Measurements from ENCODE around the gene ZFYVE26.
A peak's percentile ranks its signal among the peaks of the same experiment; 100 is the strongest.
"Not testable (repeated sequence)": the region's sequence is repeated elsewhere in the genome, so short reads cannot be mapped to it uniquely, and the experiment has no call there.

The ZFYVE26 gene

GRCh38 chr14:67816326-67817002, at the start of gene ZFYVE26:
ZFYVE26 (minus strand) TSS chr14:67816590; CDS start chr14:67815963, 627 bp downstream.
- peak; percentile 86 for DNase-seq (ENCODE audit: low read depth)

- DNase-seq (ENCODE audit: low read depth): no peak
These were observed 46.8 kb upstream of the ZFYVE26 start for GRCh38 chr14:67863223-67863622.

GRCh38 chr14:67859169-67859749, 42.9 kb upstream of the ZFYVE26 start:
- no peak for DNase-seq (ENCODE audit: low read depth)

- no peak for DNase-seq (ENCODE audit: low read depth)
These were observed 41.5 kb upstream of the ZFYVE26 start for GRCh38 chr14:67857778-67858350.

- DNase-seq (ENCODE audit: low read depth): no peak
These were observed 40.4 kb upstream of the ZFYVE26 start for GRCh38 chr14:67856827-67857226.

GRCh38 chr14:67853715-67854114, 37.3 kb upstream of the ZFYVE26 start:
- DNase-seq (ENCODE audit: low read depth): no peak

- no peak for DNase-seq (ENCODE audit: low read depth)
These were observed 36.7 kb upstream of the ZFYVE26 start for GRCh38 chr14:67852926-67853604.

GRCh38 chr14:67851785-67852410, 35.5 kb upstream of the ZFYVE26 start:
- DNase-seq (ENCODE audit: low read depth): no peak

GRCh38 chr14:67850066-67850830, 33.9 kb upstream of the ZFYVE26 start:
- DNase-seq (ENCODE audit: low read depth): no peak

- DNase-seq (ENCODE audit: low read depth): no peak
These were observed 29.7 kb upstream of the ZFYVE26 start for GRCh38 chr14:67846029-67846610.

GRCh38 chr14:67837011-67837624, 20.7 kb upstream of the ZFYVE26 start:
- DNase-seq (ENCODE audit: low read depth): peak; percentile 42

- DNase-seq (ENCODE audit: low read depth): no peak
These were observed 19.2 kb upstream of the ZFYVE26 start for GRCh38 chr14:67835596-67835995.

GRCh38 chr14:67833403-67833802, 17.0 kb upstream of the ZFYVE26 start:
- DNase-seq (ENCODE audit: low read depth): no peak

GRCh38 chr14:67831113-67831512, 14.7 kb upstream of the ZFYVE26 start:
- DNase-seq (ENCODE audit: low read depth): no peak

GRCh38 chr14:67821121-67821520, 4.7 kb upstream of the ZFYVE26 start:
- no peak for DNase-seq (ENCODE audit: low read depth)

GRCh38 chr14:67820428-67820971, 4.1 kb upstream of the ZFYVE26 start:
- DNase-seq (ENCODE audit: low read depth): no peak

GRCh38 chr14:67819563-67820421, 3.4 kb upstream of the ZFYVE26 start, which contains the start of gene RAD51B:
RAD51B (plus strand) TSS chr14:67819779.
- peak; percentile 80 for DNase-seq (ENCODE audit: low read depth)

- not testable (repeated sequence) for DNase-seq (ENCODE audit: low read depth)
These were observed 2.1 kb upstream of the ZFYVE26 start for GRCh38 chr14:67818476-67818875.

- no peak for DNase-seq (ENCODE audit: low read depth)
These were observed 1.5 kb upstream of the ZFYVE26 start for GRCh38 chr14:67817750-67818438.
